GM21619 (cell line): ENCODE measurements around the gene PSMA8.
"Not testable (repeated sequence)": the region's sequence is repeated elsewhere in the genome, so short reads cannot be mapped to it uniquely, and the experiment has no call there.

Experiments used
- ATAC-seq: cut with Tn5 transposase; IDR thresholded peaks from one replicate; pipeline ENCODE4 v1.9.1; 2021; ENCODE audit not compliant: unreplicated experiment

The PSMA8 gene

DNA sequence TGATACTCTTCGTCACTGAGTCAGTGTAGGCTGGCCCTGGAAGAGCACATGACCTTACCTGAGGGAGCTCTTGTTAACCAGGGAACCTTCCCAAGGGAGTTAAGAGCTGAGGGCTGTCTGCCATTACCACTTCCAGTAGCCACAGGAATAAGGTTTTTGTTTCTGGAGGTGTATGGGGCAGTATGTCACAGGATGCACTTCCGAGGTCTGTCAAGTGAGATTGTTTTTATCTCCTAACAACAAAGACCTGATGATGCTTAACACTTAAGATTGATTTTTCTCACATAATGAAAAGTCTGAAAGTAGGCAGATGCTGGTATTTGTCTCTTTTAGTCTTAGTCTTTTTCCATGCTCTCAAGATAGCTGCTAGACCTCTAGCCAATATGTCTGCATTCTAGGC, 41.8 kb downstream of the PSMA8 start:
- no peak for ATAC-seq

DNA sequence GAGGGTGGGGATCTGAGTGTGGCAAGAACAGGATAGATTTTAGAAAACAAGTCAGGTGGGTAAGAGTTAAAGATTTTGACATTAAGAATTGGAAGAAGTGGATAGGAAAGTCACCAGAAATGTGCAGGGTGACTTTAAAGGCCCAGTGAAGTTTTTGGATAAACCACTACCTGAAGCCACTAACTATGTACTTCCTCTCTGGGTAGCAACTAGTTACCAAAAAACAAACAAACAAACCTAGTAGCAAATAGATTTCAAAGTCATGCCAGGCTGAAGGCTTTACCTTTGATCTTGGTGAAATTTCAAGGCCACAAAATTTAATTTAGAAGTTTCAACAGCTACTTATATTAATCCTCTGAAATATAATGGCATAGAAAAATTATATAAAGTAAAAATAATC, 42.5 kb downstream of the PSMA8 start:
- ATAC-seq = no peak

DNA sequence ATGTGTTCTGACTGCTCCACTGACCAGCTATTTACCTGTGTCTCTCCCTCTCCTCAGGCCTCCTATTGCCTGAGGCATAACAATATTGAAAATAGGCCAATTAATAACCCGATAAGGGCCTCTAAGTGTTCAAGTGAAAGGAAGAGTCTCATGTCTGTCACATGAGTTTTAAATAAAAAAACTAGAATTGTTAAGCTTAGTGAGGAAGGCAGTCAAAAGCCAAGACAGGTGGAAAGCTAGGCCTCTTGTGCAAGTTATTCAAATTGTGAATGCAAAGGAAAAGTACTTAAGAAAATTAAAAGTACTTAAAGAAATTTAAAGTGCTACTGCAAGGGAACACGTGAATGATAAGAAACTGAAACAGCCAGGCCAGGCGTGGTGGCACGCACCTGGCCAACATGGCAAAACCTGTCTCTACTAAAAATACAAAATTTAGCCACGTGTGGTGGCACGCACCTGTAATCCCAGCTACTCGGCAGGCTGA, 47.7 kb downstream of the PSMA8 start:
- no peak for ATAC-seq

DNA sequence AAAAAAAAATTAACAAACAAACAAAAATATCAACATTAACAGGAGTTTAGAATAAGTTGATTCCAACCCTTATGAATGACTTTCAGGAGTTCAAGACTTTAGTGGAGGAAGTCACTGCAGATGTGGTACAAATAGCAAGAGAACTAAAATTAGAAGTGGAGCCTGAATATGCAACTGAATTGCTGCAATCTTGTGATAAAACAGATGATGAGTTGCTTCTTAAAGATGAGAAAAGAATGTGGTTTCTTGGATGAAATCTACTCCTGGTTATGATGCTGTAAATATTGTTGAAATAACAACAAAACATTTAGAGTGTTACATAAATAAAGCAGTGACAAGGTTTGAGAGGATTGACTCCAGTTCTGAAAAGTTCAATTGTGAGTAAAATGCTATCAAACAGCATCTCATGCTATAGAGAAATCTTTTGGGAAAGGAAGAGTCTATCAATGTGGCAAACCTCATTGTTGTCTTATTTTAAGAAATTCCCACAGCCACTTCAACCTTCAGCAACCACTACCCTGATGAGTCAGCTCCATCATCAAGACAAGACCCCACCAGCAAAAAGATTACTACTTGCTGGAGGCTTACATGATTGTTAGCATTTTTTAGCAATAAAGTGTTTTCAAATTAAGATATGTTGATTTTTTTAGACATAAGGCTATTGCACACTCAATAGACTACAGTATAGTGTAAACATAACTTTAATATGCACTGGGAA, 49.9 kb downstream of the PSMA8 start:
- ATAC-seq = no peak

DNA sequence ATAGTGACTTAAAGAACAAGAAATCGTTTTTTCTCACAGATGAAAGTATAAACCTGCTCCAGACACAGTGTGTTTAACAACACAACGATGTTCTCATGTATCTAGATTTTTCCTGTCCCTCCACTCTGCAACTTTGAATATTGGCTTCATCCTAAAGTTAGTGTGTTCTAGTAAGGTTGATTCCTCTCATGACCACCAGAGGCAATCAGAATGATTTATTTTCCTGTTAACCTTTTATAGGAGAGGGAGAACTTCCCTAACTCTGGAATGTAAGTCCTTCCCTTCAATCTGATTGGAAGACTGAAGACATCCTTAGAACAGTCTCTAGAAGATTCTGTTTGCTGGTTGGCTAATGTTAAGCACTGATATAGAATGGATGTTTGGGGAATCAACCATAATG, 51.6 kb downstream of the PSMA8 start:
- ATAC-seq = no peak

DNA sequence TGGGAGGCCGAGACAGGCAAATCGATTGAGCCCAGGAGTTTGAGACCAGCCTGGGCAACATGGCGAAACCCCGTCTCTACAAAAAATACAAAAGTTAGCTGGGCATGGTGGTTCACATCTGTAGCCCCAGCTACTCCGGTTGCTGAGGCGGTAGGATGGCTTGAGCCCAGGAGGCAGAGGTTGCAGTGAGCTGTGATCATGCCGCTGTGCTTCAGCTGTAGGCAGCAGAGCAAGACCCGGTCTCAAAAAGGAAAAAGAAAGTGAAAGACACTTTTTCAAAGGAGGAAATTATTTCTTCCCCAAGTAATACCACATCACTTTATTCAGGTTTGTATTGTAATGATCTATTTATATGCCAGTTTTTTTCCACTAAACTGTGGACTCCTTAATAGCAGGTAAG, 56.8 kb downstream of the PSMA8 start:
- peak; percentile 83 for ATAC-seq

DNA sequence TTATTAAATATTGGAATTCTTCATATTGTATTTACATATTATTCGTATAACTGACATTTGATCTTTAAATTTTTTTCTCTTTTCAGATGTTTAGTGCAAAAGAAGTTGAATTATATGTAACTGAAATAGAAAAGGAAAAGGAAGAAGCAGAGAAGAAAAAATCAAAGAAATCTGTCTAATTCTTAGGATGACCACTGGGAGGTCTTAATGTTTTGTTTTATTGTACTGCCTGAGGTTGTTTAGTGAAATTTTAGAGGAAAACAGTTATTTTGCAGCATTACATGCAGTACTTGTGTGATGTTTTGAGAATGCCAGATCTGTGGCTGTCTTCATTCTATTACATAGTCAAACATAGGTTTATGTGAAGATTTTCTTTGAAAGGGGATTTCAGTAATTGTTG, 58.6 kb downstream of the PSMA8 start:
- no peak for ATAC-seq

GRCh38 chr18:26196605-26197004, 62.9 kb downstream of the PSMA8 start:
- no peak for ATAC-seq

DNA sequence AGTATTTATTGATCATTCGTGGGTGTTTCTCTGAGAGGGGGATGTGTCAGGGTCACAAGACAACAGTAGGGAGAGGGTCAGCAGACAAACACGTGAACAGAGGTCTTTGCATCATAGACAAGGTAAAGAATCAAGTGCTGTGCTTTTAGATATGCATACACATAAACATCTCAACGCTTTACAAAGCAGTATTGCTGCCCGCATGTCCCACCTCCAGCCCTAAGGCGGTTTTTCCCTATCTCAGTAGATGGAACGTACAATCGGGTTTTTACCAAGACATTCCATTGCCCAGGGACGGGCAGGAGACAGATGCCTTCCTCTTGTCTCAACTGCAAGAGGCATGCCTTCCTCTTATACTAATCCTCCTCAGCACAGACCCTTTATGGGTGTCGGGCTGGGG, 68.3 kb downstream of the PSMA8 start:
- not testable (repeated sequence) for ATAC-seq

GRCh38 chr18:26205318-26205717, 71.6 kb downstream of the PSMA8 start:
- no peak for ATAC-seq

GRCh38 chr18:26206488-26206887, 72.8 kb downstream of the PSMA8 start:
- no peak for ATAC-seq

GRCh38 chr18:26207937-26208336, 74.3 kb downstream of the PSMA8 start:
- no peak for ATAC-seq

DNA sequence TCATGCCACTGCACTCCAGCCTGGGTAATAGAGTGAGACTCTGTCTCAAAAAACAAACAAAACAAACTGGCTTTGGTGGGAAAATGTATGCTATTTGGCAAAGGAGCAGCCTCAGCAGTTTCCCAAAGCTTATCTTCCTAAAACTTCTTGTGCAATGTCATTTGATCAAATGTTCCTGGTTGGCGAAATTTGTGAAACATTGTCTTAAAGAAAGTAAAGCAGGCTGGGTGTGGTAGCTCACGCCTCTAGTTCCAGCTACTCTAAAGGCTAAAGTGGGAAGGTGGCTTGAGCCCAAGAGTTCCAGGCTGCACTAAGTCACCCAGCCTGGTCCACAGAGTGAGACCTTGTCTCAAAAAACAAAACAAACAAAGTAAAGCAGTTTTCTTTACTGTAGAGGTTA, 75.3 kb downstream of the PSMA8 start:
- no peak for ATAC-seq

DNA sequence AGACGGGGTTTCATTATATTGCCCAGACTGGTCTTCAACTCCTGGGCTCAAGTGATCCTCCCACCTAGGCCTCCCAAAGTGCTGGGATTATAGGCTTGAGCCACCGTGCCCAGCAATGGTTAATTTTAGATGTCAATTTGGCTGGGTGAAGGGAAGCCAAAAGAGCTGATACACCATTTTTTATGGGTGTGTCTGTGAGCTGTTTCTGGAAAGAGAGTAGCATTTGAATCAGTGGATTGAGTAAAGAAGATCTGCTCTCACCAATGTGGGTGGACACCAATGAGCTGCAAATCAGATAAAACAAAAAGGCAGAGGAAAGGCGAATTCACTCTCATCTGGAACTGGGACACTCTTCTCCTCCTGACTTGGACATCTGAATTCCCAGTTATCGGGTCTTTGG, 76.5 kb downstream of the PSMA8 start:
- no peak for ATAC-seq

DNA sequence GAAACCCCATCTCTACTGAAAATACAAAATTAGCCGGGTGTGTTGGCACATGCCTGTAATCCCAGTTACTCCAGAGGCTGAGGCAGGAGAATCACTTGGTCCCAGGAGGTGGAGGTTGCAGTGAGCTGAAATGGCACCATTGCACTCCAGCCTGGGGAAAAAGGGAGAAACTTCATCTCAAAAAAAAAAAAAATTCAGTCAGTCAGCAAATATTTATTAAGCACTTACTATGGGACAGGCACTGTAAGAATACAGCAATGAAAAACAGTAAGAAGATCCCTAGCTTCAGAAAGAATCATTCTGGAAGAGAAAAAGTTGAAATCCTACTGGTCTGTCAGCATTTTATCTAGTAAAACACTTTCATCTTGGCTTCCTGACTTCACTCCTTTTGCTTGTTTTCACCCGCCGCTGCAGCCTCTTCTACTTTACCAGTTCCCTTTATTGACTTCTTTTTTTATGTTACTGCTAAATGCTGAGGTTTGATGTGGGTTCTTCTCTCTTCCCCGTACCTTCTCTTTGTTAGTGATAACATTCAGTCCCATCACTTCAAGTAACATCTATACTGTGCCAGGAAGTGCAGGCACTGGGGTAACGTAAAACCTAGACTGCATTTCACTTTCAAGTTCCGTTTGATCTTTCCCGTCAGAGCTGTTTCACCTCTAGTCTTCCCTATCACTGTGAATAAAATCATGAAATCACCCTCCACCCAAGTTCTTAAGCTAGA, 81.7 kb downstream of the PSMA8 start:
- ATAC-seq = peak; percentile 92

DNA sequence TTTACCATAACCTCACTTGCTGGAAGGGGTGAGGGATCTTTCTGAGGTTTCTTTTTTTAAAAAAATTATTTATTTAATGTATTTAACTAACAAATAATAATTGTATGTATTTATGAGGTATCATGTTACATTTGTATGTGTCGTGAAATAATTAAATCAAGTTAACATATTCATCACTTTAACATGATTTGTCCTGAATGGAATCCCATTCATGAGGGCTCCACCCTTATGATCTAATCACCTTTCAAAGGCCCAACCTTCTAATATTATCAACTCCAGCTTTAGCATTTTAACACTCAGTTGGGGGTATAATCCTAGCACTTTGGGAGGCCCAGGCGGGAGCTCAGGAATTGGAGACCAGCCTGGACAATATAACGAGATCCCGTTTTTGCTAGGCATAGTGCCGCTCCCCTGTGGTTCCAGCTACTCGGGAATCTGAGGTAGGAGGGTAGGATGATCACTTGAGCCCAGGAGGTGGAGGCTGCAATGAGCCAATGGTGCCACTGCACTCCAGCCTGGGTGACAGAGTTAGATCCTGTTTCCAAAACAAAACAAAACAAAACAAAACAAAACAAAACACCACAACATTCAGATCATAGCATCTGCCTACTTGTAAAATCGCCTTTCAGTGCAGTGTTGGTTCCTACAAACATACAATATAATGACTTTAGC, 91.5 kb downstream of the PSMA8 start:
- no peak for ATAC-seq

DNA sequence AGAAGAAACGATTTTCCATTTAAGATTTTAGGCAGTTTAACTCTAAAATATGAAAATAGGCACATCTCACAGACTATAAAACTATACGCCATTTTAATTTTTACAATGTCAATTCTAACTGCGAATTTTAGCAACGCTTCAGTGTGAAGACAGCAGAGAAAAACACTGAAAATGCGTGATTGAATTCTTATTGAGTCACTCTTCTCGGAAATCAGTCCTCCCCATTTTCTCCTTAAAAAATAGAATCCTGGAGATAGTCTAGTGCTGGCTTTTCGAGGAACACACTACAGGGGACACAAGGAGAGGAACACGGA, 92.2 kb downstream of the PSMA8 start:
- no peak for ATAC-seq

DNA sequence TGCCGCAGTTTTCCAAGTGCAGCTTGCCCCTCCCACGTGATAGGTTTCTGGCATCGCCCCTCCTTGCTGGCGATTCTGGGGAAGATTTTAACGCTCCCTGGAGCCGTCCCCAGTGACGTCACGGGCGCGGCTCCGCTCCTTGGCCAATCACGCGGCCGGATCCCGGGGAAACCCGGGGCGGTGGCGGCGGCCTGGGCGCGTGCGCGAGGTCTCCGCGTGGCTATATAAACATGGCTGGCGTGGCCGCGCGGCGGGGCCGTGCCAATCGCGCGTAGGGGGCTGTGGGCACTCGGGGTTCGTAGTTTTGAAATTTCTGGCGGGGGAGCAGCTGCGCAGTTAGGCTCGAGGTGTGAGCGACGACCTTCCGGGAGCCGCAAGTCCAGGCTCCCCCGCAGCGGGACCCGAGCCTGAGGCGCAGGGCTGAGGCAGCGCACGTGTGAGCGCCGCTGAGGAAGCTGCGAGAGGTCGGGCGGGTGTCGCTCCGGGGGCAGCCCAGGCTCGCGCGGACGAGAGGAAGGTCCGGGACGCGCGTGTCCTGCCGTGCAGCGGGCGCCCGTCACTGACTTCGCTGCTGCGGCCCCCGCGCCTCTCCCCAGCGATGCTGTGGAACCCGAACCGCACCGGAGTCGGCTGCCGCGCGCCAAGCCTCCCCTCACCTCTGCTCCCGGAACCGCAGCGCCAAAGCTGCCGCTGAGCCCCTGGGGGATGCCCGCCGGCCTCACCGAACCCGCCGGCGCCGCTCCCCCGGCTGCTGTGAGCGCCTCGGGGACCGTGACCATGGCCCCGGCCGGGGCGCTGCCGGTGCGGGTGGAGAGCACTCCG, 92.8 kb downstream of the PSMA8 start, which contains the start of gene TAF4B:
Gene TAF4B, plus strand, starts transcription at position 217 of the 822 bp plus-strand sequence. Its CDS starts 489 bp downstream, at position 706.
- ATAC-seq = peak; percentile 84

- ATAC-seq = peak; percentile 13
Observed at GRCh38 chr18:26227051-26227670, 93.5 kb downstream of the PSMA8 start.

DNA sequence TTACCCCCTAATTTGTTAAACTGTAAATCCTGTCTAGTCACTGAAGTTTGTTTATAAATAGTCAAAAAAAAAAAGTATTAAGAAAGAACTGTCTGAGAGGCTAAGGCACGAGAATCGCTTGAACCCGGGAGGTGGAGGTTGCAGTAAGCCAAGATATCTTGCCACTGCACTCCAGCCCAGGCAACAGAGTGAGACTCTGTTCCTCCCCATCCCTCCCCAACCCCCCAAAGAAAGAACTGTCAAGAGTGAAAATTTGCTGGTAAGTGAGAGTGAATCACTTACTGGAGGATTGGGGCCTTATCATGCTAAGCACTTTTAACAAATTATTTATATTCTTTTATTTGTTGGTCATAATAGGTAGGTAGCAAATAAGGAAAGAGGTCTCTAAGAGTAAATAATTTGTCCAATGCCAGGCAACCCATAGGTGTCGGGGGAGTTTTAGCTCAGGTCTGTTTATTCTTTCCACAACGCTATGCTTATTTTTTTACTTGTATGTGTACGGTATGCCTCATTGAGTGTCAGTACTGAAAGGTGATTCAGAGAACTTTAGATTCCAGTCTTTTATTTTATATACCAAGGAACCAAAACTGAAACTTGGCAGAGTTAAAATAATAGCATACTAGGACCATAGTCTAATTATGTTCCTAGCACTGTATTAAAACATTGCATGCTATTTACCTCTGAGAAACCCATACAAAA, 95.0 kb downstream of the PSMA8 start:
- no peak for ATAC-seq
